ENCODE results near the gene DNTT.

Gene DNTT

GRCh38 chr10:96368971-96369370, 64.7 kb downstream of the DNTT start (continued):
- no peak for TF ChIP-seq ZNF280D (tag by site-specific recombination; IDR thresholded peaks at IDR 0.05)

- CTCF ChIA-PET = interaction anchor here (0.7 to 3.0 kb wide), 31 partner anchors 8 to 708 kb away, joined by 3 to 21 read pairs (median 4); partner anchors contain the start of gene OPALIN
- Histone ChIP-seq H3K27ac (ENCODE audit: extremely low read depth, low read depth, low read length) (no peak overlapping the region), H3K36me3 (ENCODE audit: control insufficient read depth in 2 of 2, insufficient read depth in 1 of 2, low read length in 2 of 2) (no peaks in the 10 kb centered on the region), H3K4me3 (ENCODE audit: low read depth, low read length) (no peak overlapping the region), H3K4me1 (ENCODE audit: control insufficient read depth, insufficient read depth, low read length) (no peaks in the 10 kb centered on the region), H3K9me3 (ENCODE audit: control insufficient read depth, insufficient read depth, low read depth, low read length) (no peaks in the 10 kb centered on the region)
- POLR2A ChIA-PET = no interaction called here
- TF ChIP-seq ZNF311 (tag by site-specific recombination; IDR thresholded peaks at IDR 0.05; ENCODE audit: borderline replicate concordance) (no peak), AEBP2 (tag by site-specific recombination; IDR thresholded peaks at IDR 0.05; ENCODE audit: borderline replicate concordance) (no peak), REPIN1 (tag by site-specific recombination; IDR thresholded peaks at IDR 0.05; ENCODE audit: low read depth) (no peak), ZNF580 (tag by site-specific recombination; IDR thresholded peaks at IDR 0.05) (no peak), PRDM6 (tag by site-specific recombination; IDR thresholded peaks at IDR 0.05) (no peak), SCRT2 (tag by site-specific recombination; IDR thresholded peaks at IDR 0.05) (no peak), HIC1 (tag by site-specific recombination; IDR thresholded peaks at IDR 0.05) (no peak), OVOL3 (tag by site-specific recombination; IDR thresholded peaks at IDR 0.05) (no peak), ZNF184 (tag by site-specific recombination; IDR thresholded peaks at IDR 0.05) (no peak), ZNF398 (tag by site-specific recombination; IDR thresholded peaks at IDR 0.05) (no peak), ZBTB26 (tag by site-specific recombination; optimal IDR thresholded peaks at IDR 0.05) (no peak), ZEB2 (tag by site-specific recombination; IDR thresholded peaks at IDR 0.05) (no peak), ZNF518A (tag by site-specific recombination; conservative IDR thresholded peaks at IDR 0.05; ENCODE audit: low read depth) (no peak), GLI4 (tag by site-specific recombination; IDR thresholded peaks at IDR 0.05) (no peak)
These were observed 65.8 kb downstream of the DNTT start for GRCh38 chr10:96369890-96370583.

All from HEK293 (cell line).